Measurements from ENCODE around the gene HDAC4. TPM values are rescaled to one million over a fixed set of nuclear protein-coding genes. Genes with fewer than 3 reads are reported as not detected.

The HDAC4 gene
- total RNA-seq, 1 experiment from 2014 or later: 44.4 TPM

- ATAC-seq: peak; percentile 0; the same call in 1 of the 2 replicates
- TF ChIP-seq FOXJ3 (CRISPR knock-in tag; IDR thresholded peaks at IDR 0.05; ENCODE audit: borderline replicate concordance) (no peak), USF1 (CRISPR knock-in tag; IDR thresholded peaks at IDR 0.05) (no peak), ARID4B (CRISPR knock-in tag; IDR thresholded peaks at IDR 0.05; ENCODE audit: borderline replicate concordance) (peak; percentile 35; the same call in 1 of the 2 replicates), MAX (CRISPR knock-in tag; IDR thresholded peaks at IDR 0.05) (peak; percentile 47; the same call in 1 of the 2 replicates), ZNF532 (CRISPR knock-in tag; IDR thresholded peaks at IDR 0.05; ENCODE audit: borderline replicate concordance) (no peak), FOXP1 (CRISPR knock-in tag; IDR thresholded peaks at IDR 0.05; ENCODE audit: borderline replicate concordance) (peak; percentile 41; the same call in 1 of the 2 replicates), CBFB (CRISPR knock-in tag; IDR thresholded peaks at IDR 0.05; ENCODE audit: low read depth) (0 out of 2 replicates have a peak, but pooled peaks have one; percentile 1), CTCF (IDR thresholded peaks at IDR 0.05) (no peak), TP53 (CRISPR knock-in tag; IDR thresholded peaks at IDR 0.05) (peak; percentile 41; the same call in 1 of the 2 replicates), JUN (CRISPR knock-in tag; IDR thresholded peaks at IDR 0.05) (0 out of 2 replicates have a peak, but pooled peaks have one; percentile 4), ZBTB21 (CRISPR knock-in tag; IDR thresholded peaks at IDR 0.05; ENCODE audit: borderline replicate concordance) (0 out of 2 replicates have a peak, but pooled peaks have one; percentile 2), ZNF423 (CRISPR knock-in tag; IDR thresholded peaks at IDR 0.05) (peak; percentile 14; the same call in 1 of the 2 replicates), FOXK1 (CRISPR knock-in tag; IDR thresholded peaks at IDR 0.05) (peak; percentile 1; the same call in 1 of the 2 replicates), SMAD4 (CRISPR knock-in tag; IDR thresholded peaks at IDR 0.05) (no peak)
- peaks cover 4% of the 10 kb centered on the region; the same call in 1 of the 2 replicates for H3K27me3 Mint-ChIP-seq (ENCODE audit: low read depth)
- no peak for DNase-seq (ENCODE audit: low spot score)
- ChIA-PET POLR2A (no interaction called here), CTCF (interaction anchor here (0.6 kb wide), 1 partner anchor 1051 kb away, joined by 4 read pairs; no protein-coding TSS in a partner anchor)
- H3K9me3 Mint-ChIP-seq: peaks cover 5% of the 10 kb centered on the region; the same call in 1 of the 2 replicates
- peaks cover 33% of the 10 kb centered on the region for H3K4me1 Mint-ChIP-seq
- H3K27ac Mint-ChIP-seq: peak overlapping the region; percentile 4; the same call in 1 of the 2 replicates
- H3K36me3 Mint-ChIP-seq: no peaks in the 10 kb centered on the region
- peak overlapping the region; percentile 86 for H3K4me3 Mint-ChIP-seq
These were observed 1.0 kb upstream of the HDAC4 start for GRCh38 chr2:239401881-239402233.

Measured in WTC11 (cell line).